Esophagus squamous epithelium (tissue), 5 donors: ENCODE measurements around the gene ALKBH3. TPM values are rescaled to one million over a fixed set of nuclear protein-coding genes. Genes with fewer than 3 reads are reported as not detected.

ENCODE experiments used
- DNase-seq: peaks from one replicate; lab custom pipeline; 2025; lab: John Stamatoyannopoulos, UW
- H3K27ac ChIP-seq, 4 donors: fragments of 200-600 bp; sonication (generic); one replicate each; pipeline ENCODE4 v1.5.1; 2016 to 2019; ENCODE audit warnings: mild to moderate bottlenecking in 1 of 4
- H3K27me3 ChIP-seq, 4 donors: fragments of 200-600 bp; sonication (generic); 1 replicate in 3 of 4; 2 replicates in 1 of 4; pipeline versions ENCODE4 v1.5.1 to v1.6.0; 2017 to 2021; ENCODE audit warnings: antibody characterized with exemption in 1 of 4
- H3K36me3 ChIP-seq, 3 donors: fragments of 200-600 bp; sonication (generic); one replicate each; pipeline ENCODE4 v1.5.1; 2016 to 2019
- H3K4me1 ChIP-seq, 3 donors: fragments of 200-600 bp; sonication (generic); one replicate each; pipeline ENCODE4 v1.5.1; 2017 to 2019
- H3K4me3 ChIP-seq, 4 donors: fragments of 200-600 bp; sonication (generic); 1 replicate in 3 of 4; 2 replicates in 1 of 4; pipeline ENCODE4 v1.5.1; 2016 to 2019; ENCODE audit warnings: mild to moderate bottlenecking in 2 of 4, moderate library complexity in 1 of 4
- H3K9me3 ChIP-seq, 3 donors: fragments of 200-600 bp; sonication (generic); one replicate each; pipeline ENCODE4 v1.5.1; 2016 to 2019
- CTCF ChIP-seq, 6 experiments: fragments of 450-650 bp in 4 of 6; fragments of 200-600 bp in 2 of 6; sonication (generic) in 2 of 6; IDR thresholded peaks; one replicate each; pipeline ENCODE4 v1.5.1; 2016 to 2019; ENCODE audit warnings: antibody characterized with exemption in 6 of 6, mild to moderate bottlenecking in 4 of 6, moderate library complexity in 4 of 6
- POLR2A ChIP-seq, 4 donors: fragments of 450-650 bp; IDR thresholded peaks; one replicate each; pipeline ENCODE4 v1.6.1; 2017; ENCODE audit warnings: antibody characterized with exemption in 4 of 4, mild to moderate bottlenecking in 4 of 4, moderate library complexity in 3 of 4
- WGBS, 2 donors: methylation state at CpG; one replicate each; pipeline ENCODE4 v1.1.5; 2018; 5-methylcytosine and 5-hydroxymethylcytosine counted together
- intact Hi-C: fragments of 100-400 bp; cut with DNase I; formaldehyde crosslinking; loops from one replicate; pipeline ENCODE4 v1.15.0; 2022
- total RNA-seq, 4 donors: library from RNA; depleted of rRNA; stranded (reverse); fragments of >200 nt; gene quantifications; one replicate each; pipeline ENCODE4 v1.1.0, GENCODE V29; 2016
- donor health status: DM: yes; HTN: yes; CAD: no.

Gene ALKBH3
- total RNA-seq, 4 donors from 2014 or later = 25.6 to 41.2 (median 30.7) TPM

- TF ChIP-seq POLR2A (IDR thresholded peaks at IDR 0.05) (no peak), CTCF (IDR thresholded peaks at IDR 0.05) (no peak)
- no peak for DNase-seq
- H3K27me3 ChIP-seq = peaks cover 0 to 12% (median 0%) of the 10 kb centered on the region in 4 donors
- peaks cover 0 to 21% (median 10%) of the 10 kb centered on the region in 3 donors for H3K4me1 ChIP-seq
- H3K27ac ChIP-seq = no peak overlapping the region
- intact Hi-C loops = no loop called here
- no peaks in the 10 kb centered on the region for H3K36me3 ChIP-seq
- no peaks in the 10 kb centered on the region for H3K9me3 ChIP-seq
- H3K4me3 ChIP-seq = no peak overlapping the region
- 58 to 90% methylated on average over 2 to 3 of the region's 4 CpGs for WGBS, 2 donors
These were observed 51.0 kb downstream of the ALKBH3 start for GRCh38 chr11:43931717-43932039.

- no peak overlapping the region for H3K4me3 ChIP-seq
- peaks cover 0 to 12% (median 0%) of the 10 kb centered on the region in 4 donors for H3K27me3 ChIP-seq
- no peak for DNase-seq
- TF ChIP-seq CTCF (IDR thresholded peaks at IDR 0.05) (no peak), POLR2A (IDR thresholded peaks at IDR 0.05) (no peak)
- WGBS, 2 donors = 73% methylated on average over 1 of the region's 1 CpG; no CpG with 5 or more reads in 1 of the 2 donors
- H3K36me3 ChIP-seq = no peaks in the 10 kb centered on the region
- peaks cover 0 to 16% (median 13%) of the 10 kb centered on the region in 3 donors for H3K4me1 ChIP-seq
- intact Hi-C loops = no loop called here
- no peaks in the 10 kb centered on the region for H3K9me3 ChIP-seq
- H3K27ac ChIP-seq = no peak overlapping the region
These were observed 52.6 kb downstream of the ALKBH3 start for GRCh38 chr11:43933226-43933607.

- Histone ChIP-seq H3K4me3 (no peak overlapping the region), H3K4me1 (peaks cover 0 to 16% (median 13%) of the 10 kb centered on the region in 3 donors), H3K27me3 (peaks cover 0 to 12% (median 0%) of the 10 kb centered on the region in 4 donors), H3K9me3 (no peaks in the 10 kb centered on the region), H3K36me3 (no peaks in the 10 kb centered on the region), H3K27ac (no peak overlapping the region)
- TF ChIP-seq CTCF (IDR thresholded peaks at IDR 0.05) (no peak), POLR2A (IDR thresholded peaks at IDR 0.05) (no peak)
- DNase-seq = no peak
- intact Hi-C loops = no loop called here
- 30 to 39% methylated on average over 16 of the region's 20 CpGs for WGBS, 2 donors
These were observed 53.2 kb downstream of the ALKBH3 start for GRCh38 chr11:43933608-43934551.

- H3K27ac ChIP-seq = no peak overlapping the region
- no peaks in the 10 kb centered on the region for H3K36me3 ChIP-seq
- H3K9me3 ChIP-seq = no peaks in the 10 kb centered on the region
- no peak for TF ChIP-seq CTCF (IDR thresholded peaks at IDR 0.05)
- no peak for TF ChIP-seq POLR2A (IDR thresholded peaks at IDR 0.05)
- peaks cover 0 to 18% (median 0%) of the 10 kb centered on the region in 4 donors for H3K27me3 ChIP-seq
- intact Hi-C loops = no loop called here
- H3K4me3 ChIP-seq = no peak overlapping the region
- 56% methylated on average over 5 of the region's 14 CpGs; no CpG with 5 or more reads in 1 of the 2 donors for WGBS, 2 donors
- H3K4me1 ChIP-seq = peaks cover 0 to 16% (median 13%) of the 10 kb centered on the region in 3 donors
- DNase-seq = no peak
These were observed 54.2 kb downstream of the ALKBH3 start for GRCh38 chr11:43934601-43935423.
